Measurements from ENCODE around the gene PPM1A. TPM values are rescaled to one million over a fixed set of nuclear protein-coding genes. Genes with fewer than 3 reads are reported as not detected.

Gene PPM1A
- total RNA-seq, 1 donor from 2014 or later = 38.0 TPM

- Mint-ChIP-seq H3K4me1 (ENCODE audit: unreplicated experiment) (peaks cover 7% of the 10 kb centered on the region), H3K4me3 (ENCODE audit: unreplicated experiment) (no peak overlapping the region), H3K27me3 (ENCODE audit: unreplicated experiment) (peaks cover 4% of the 10 kb centered on the region), H3K9me3 (ENCODE audit: unreplicated experiment) (no peaks in the 10 kb centered on the region), H3K27ac (ENCODE audit: unreplicated experiment) (no peak overlapping the region), H3K36me3 (ENCODE audit: low read depth, unreplicated experiment) (no peaks in the 10 kb centered on the region)
- DNase-seq (ENCODE audit: low spot score) = no peak
- no peak for TF ChIP-seq CTCF (IDR thresholded peaks at IDR 0.05; ENCODE audit: unreplicated experiment)
These were observed 83.0 kb downstream of the PPM1A start for GRCh38 chr14:60332046-60332399.

DNA sequence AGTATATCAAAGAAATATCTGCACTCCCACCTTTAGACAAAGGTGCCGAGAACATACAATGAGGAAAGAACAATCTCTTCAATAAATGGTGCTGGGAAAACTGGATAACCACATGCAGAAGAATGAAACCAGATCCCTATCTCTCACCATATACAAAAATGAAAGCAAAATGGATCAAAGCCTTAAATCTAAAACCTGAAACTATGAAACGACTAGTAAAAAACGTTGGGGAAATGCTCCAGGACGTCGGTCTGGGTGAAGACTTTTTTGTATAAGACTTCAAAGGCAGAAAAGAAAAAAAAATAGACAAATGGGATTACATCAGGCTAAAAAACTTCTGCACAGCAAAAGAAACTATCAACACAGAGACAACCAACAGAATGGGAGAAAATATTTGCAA is 83.8 kb downstream of the PPM1A start:
- no peaks in the 10 kb centered on the region for H3K27me3 Mint-ChIP-seq (ENCODE audit: unreplicated experiment)
- no peak overlapping the region for H3K27ac Mint-ChIP-seq (ENCODE audit: unreplicated experiment)
- H3K36me3 Mint-ChIP-seq (ENCODE audit: low read depth, unreplicated experiment) = no peaks in the 10 kb centered on the region

GRCh38 chr14:60339571-60339970 is 90.5 kb downstream of the PPM1A start:
- Mint-ChIP-seq H3K4me3 (ENCODE audit: unreplicated experiment) (no peak overlapping the region), H3K4me1 (ENCODE audit: unreplicated experiment) (no peaks in the 10 kb centered on the region), H3K27ac (ENCODE audit: unreplicated experiment) (no peak overlapping the region), H3K36me3 (ENCODE audit: low read depth, unreplicated experiment) (no peaks in the 10 kb centered on the region), H3K9me3 (ENCODE audit: unreplicated experiment) (no peaks in the 10 kb centered on the region), H3K27me3 (ENCODE audit: unreplicated experiment) (no peaks in the 10 kb centered on the region)
- no peak for TF ChIP-seq CTCF (IDR thresholded peaks at IDR 0.05; ENCODE audit: unreplicated experiment)
- DNase-seq (ENCODE audit: low spot score) = no peak

More for the DNA sequence above, 83.8 kb downstream of the PPM1A start:
- DNase-seq (ENCODE audit: low spot score) = no peak
- no peak overlapping the region for H3K4me3 Mint-ChIP-seq (ENCODE audit: unreplicated experiment)
- TF ChIP-seq CTCF (IDR thresholded peaks at IDR 0.05; ENCODE audit: unreplicated experiment) = no peak
- no peaks in the 10 kb centered on the region for H3K9me3 Mint-ChIP-seq (ENCODE audit: unreplicated experiment)
- peaks cover 4% of the 10 kb centered on the region for H3K4me1 Mint-ChIP-seq (ENCODE audit: unreplicated experiment)

DNA sequence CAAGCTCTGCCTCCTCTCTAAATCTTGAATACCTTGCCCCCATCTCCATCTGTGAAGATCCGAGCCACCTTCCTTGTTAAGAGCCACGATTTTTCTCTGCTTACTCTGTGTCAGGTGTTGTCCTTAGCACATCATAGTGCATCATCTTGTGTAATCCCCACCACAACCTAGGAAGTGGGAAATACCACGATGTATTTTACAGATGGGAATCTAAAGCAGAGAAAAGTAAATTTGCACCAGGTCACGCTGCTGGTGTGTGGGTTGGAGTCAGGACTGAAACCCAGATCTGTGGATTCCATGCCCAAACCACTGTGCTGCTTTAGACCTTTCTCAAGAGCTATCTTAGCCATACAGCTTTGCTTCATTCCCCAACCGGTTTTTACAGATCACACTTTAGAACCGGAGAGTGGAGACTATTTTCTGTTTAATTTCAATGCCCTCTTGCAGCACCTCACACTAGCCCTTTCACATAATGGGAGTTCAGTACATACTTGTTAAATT is 94.6 kb downstream of the PPM1A start:
- no peak for TF ChIP-seq CTCF (IDR thresholded peaks at IDR 0.05; ENCODE audit: unreplicated experiment)
- Mint-ChIP-seq H3K36me3 (ENCODE audit: low read depth, unreplicated experiment) (no peaks in the 10 kb centered on the region), H3K4me1 (ENCODE audit: unreplicated experiment) (peaks cover 17% of the 10 kb centered on the region), H3K4me3 (ENCODE audit: unreplicated experiment) (no peak overlapping the region), H3K27me3 (ENCODE audit: unreplicated experiment) (no peaks in the 10 kb centered on the region), H3K27ac (ENCODE audit: unreplicated experiment) (no peak overlapping the region), H3K9me3 (ENCODE audit: unreplicated experiment) (no peaks in the 10 kb centered on the region)
- no peak for DNase-seq (ENCODE audit: low spot score)

GRCh38 chr14:60344751-60345150 is 95.7 kb downstream of the PPM1A start:
- DNase-seq (ENCODE audit: low spot score) = no peak

More at GRCh38 chr14:60344751-60345150, 95.7 kb downstream of the PPM1A start:
- Mint-ChIP-seq H3K36me3 (ENCODE audit: low read depth, unreplicated experiment) (no peaks in the 10 kb centered on the region), H3K27ac (ENCODE audit: unreplicated experiment) (no peak overlapping the region), H3K9me3 (ENCODE audit: unreplicated experiment) (no peaks in the 10 kb centered on the region), H3K27me3 (ENCODE audit: unreplicated experiment) (no peaks in the 10 kb centered on the region), H3K4me3 (ENCODE audit: unreplicated experiment) (no peak overlapping the region), H3K4me1 (ENCODE audit: unreplicated experiment) (peaks cover 20% of the 10 kb centered on the region)
- TF ChIP-seq CTCF (IDR thresholded peaks at IDR 0.05; ENCODE audit: unreplicated experiment) = no peak
